ENCODE results near the gene PRKCQ.

PRKCQ gene

GRCh38 chr10:6567203-6567703, 12.8 kb downstream of the PRKCQ start:
- Histone ChIP-seq H3K36me3 (ENCODE audit: control insufficient read depth, insufficient read depth, low read length) (no peaks in the 10 kb centered on the region), H3K27me3 (replicated peaks; ENCODE audit: control insufficient read depth, insufficient read depth, low read length) (peaks cover 2% of the 10 kb centered on the region), H3K4me3 (replicated peaks; ENCODE audit: low read depth, low read length) (no peak overlapping the region)
- no peak for DNase-seq (ENCODE audit: extremely low read depth, insufficient read length)
- TF ChIP-seq CTCF (IDR thresholded peaks at IDR 0.05; ENCODE audit: insufficient read depth, low read length, poor library complexity, severe bottlenecking) = no peak

- H3K27me3 ChIP-seq (replicated peaks; ENCODE audit: control insufficient read depth, insufficient read depth, low read length) = peaks cover 2% of the 10 kb centered on the region
- TF ChIP-seq CTCF (IDR thresholded peaks at IDR 0.05; ENCODE audit: insufficient read depth, low read length, poor library complexity, severe bottlenecking) = no peak
- no peaks in the 10 kb centered on the region for H3K36me3 ChIP-seq (ENCODE audit: control insufficient read depth, insufficient read depth, low read length)
- H3K4me3 ChIP-seq (replicated peaks; ENCODE audit: low read depth, low read length) = no peak overlapping the region
- no peak for DNase-seq (ENCODE audit: extremely low read depth, insufficient read length)
Observed at GRCh38 chr10:6565588-6565987, 14.5 kb downstream of the PRKCQ start.

GRCh38 chr10:6564367-6564766, 15.7 kb downstream of the PRKCQ start:
- H3K27me3 ChIP-seq (replicated peaks; ENCODE audit: control insufficient read depth, insufficient read depth, low read length) = peaks cover 2% of the 10 kb centered on the region
- TF ChIP-seq CTCF (IDR thresholded peaks at IDR 0.05; ENCODE audit: insufficient read depth, low read length, poor library complexity, severe bottlenecking) = no peak
- DNase-seq (ENCODE audit: extremely low read depth, insufficient read length) = no peak
- H3K4me3 ChIP-seq (replicated peaks; ENCODE audit: low read depth, low read length) = no peak overlapping the region
- no peaks in the 10 kb centered on the region for H3K36me3 ChIP-seq (ENCODE audit: control insufficient read depth, insufficient read depth, low read length)

DNA sequence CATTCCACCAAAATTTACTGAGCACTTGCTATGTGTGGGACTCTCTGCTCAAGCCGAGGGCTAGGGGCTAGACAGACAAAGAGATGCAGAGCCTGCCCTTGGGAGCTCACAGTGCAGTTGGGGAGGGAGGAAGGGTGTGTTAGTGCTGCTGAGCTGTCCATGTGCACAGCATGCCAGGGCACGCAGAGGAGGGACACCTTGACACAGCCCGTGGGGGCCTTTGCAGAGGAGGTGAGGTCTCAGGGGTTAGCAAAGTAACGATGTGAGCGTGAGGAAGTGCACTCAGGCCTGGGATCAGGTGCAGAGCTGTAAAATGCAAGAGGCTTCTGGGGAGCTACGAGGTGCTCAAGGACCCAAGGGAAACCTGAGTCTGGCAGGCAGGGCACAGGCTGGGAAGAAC, 16.3 kb downstream of the PRKCQ start:
- Histone ChIP-seq H3K36me3 (ENCODE audit: control insufficient read depth, insufficient read depth, low read length) (no peaks in the 10 kb centered on the region), H3K4me3 (replicated peaks; ENCODE audit: low read depth, low read length) (no peak overlapping the region), H3K27me3 (replicated peaks; ENCODE audit: control insufficient read depth, insufficient read depth, low read length) (peaks cover 2% of the 10 kb centered on the region)
- no peak for TF ChIP-seq CTCF (IDR thresholded peaks at IDR 0.05; ENCODE audit: insufficient read depth, low read length, poor library complexity, severe bottlenecking)
- no peak for DNase-seq (ENCODE audit: extremely low read depth, insufficient read length)

DNA sequence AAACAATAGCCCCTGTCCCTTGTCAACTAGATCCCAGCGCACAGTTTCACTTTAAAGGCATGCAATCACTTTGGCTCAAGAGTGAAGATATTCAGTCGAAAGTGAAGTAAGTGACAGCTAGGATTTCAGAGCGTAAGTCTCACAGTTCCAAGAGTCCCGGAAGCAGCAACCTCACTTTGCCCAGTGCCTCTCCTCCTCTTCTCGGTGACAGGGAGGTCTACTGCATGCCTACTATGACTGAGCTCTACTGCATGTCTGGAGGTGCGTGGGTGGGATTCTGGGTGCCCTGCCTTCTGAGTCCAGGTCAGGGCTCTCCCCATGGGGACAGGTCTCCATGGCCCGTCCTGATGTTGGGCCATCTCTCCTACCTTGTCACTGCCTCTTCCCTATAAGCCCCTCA, 17.0 kb downstream of the PRKCQ start:
- DNase-seq (ENCODE audit: extremely low read depth, insufficient read length) = no peak
- no peaks in the 10 kb centered on the region for H3K36me3 ChIP-seq (ENCODE audit: control insufficient read depth, insufficient read depth, low read length)
- TF ChIP-seq CTCF (IDR thresholded peaks at IDR 0.05; ENCODE audit: insufficient read depth, low read length, poor library complexity, severe bottlenecking) = no peak
- peaks cover 2% of the 10 kb centered on the region for H3K27me3 ChIP-seq (replicated peaks; ENCODE audit: control insufficient read depth, insufficient read depth, low read length)
- no peak overlapping the region for H3K4me3 ChIP-seq (replicated peaks; ENCODE audit: low read depth, low read length)

DNA sequence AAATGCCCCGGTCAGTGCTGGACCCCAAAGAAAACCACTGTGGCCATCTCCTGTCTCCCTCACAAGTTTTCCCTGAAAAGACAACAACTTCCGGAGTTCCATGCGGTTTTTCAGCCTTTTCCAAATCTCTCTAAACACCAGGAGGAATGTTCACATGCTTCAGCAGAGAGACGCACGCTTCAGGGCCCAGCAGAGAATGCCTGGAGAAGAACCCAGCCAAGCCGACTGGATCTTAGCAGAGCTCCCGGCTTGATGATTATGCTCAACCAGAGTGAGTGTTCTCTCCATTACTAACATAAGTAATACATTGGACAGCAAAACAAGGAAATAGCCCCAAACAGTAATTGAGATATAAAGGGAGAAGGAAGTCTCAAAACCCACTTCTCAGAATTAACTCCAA, 17.9 kb downstream of the PRKCQ start:
- DNase-seq (ENCODE audit: extremely low read depth, insufficient read length) = no peak
- Histone ChIP-seq H3K27me3 (replicated peaks; ENCODE audit: control insufficient read depth, insufficient read depth, low read length) (peaks cover 2% of the 10 kb centered on the region), H3K4me3 (replicated peaks; ENCODE audit: low read depth, low read length) (no peak overlapping the region), H3K36me3 (ENCODE audit: control insufficient read depth, insufficient read depth, low read length) (no peaks in the 10 kb centered on the region)
- TF ChIP-seq CTCF (IDR thresholded peaks at IDR 0.05; ENCODE audit: insufficient read depth, low read length, poor library complexity, severe bottlenecking) = no peak
